Measurements from ENCODE around the gene GRIN1. TPM values are rescaled to one million over a fixed set of nuclear protein-coding genes. Genes with fewer than 3 reads are reported as not detected.

The GRIN1 gene
- total RNA-seq, 1 donor from 2014 or later, result 0.18 TPM

DNA sequence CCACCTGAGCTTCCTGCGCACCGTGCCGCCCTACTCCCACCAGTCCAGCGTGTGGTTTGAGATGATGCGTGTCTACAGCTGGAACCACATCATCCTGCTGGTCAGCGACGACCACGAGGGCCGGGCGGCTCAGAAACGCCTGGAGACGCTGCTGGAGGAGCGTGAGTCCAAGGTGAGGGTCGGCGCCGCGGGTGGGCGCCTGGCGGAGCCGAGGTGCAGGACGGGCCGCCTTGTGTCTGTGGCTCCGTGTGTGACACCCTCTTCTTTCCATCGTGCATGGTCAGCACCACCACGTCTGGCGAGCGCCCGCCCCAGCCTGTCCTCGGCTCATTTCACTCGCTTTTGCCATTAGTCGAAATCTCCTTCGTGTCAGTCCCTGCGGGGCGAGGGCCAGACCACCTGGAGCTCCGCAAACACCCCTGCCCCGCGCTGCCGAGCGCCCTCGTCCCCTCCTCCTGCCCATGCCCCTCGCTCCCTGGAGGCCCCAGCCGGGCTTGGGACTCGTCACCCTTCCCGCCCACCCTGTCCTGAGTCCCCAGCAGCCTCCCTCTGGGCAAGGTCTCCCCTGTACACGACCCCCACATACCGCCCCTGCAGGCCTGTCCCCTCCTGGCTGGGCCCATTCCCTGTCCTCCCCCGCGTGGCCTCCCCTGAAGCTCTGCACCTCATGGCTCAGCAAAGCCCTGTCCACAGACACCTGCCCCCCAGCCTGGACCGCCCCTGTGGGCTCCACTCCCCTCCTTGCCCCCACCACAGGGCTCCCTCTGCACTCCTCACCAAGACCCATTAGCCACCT lies 7.0 kb downstream of the GRIN1 start:
- no peaks in the 10 kb centered on the region for H3K36me3 Mint-ChIP-seq (ENCODE audit: low read depth, unreplicated experiment)
- Histone ChIP-seq H3K4me2 (ENCODE audit: low read length) (no peak overlapping the region), H4K20me1 (ENCODE audit: insufficient read depth, low read length) (no peaks in the 10 kb centered on the region), H2AFZ (ENCODE audit: low read depth, low read length) (no peak overlapping the region), H3K27me3 (ENCODE audit: insufficient read depth, low read length) (peaks cover 11% of the 10 kb centered on the region), H3K36me3 (ENCODE audit: insufficient read depth, low read length) (no peaks in the 10 kb centered on the region), H3K4me1 (ENCODE audit: insufficient read depth, low read length) (no peaks in the 10 kb centered on the region), H3K79me2 (ENCODE audit: insufficient read depth, low read length) (no peaks in the 10 kb centered on the region), H3K9ac (ENCODE audit: low read length) (no peak overlapping the region), H3K27ac (ENCODE audit: low read depth, low read length) (no peak overlapping the region), H3K4me3 (ENCODE audit: insufficient read depth, low read depth, low read length) (no peak overlapping the region), H3K9me3 (ENCODE audit: insufficient read depth, low read depth, low read length) (no peaks in the 10 kb centered on the region)
- peaks cover 45% of the 10 kb centered on the region for H3K27me3 Mint-ChIP-seq (ENCODE audit: low read depth, unreplicated experiment)
- TF ChIP-seq, protein P1, sequence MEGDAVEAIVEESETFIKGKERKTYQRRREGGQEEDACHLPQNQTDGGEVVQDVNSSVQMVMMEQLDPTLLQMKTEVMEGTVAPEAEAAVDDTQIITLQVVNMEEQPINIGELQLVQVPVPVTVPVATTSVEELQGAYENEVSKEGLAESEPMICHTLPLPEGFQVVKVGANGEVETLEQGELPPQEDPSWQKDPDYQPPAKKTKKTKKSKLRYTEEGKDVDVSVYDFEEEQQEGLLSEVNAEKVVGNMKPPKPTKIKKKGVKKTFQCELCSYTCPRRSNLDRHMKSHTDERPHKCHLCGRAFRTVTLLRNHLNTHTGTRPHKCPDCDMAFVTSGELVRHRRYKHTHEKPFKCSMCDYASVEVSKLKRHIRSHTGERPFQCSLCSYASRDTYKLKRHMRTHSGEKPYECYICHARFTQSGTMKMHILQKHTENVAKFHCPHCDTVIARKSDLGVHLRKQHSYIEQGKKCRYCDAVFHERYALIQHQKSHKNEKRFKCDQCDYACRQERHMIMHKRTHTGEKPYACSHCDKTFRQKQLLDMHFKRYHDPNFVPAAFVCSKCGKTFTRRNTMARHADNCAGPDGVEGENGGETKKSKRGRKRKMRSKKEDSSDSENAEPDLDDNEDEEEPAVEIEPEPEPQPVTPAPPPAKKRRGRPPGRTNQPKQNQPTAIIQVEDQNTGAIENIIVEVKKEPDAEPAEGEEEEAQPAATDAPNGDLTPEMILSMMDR (IDR thresholded peaks at IDR 0.05; ENCODE audit: insufficient read depth, low read depth, low read length), result no peak
- no peak for TF ChIP-seq EZH2 (IDR thresholded peaks at IDR 0.05; ENCODE audit: insufficient read depth, low read length)
- no peak overlapping the region for H3K27ac Mint-ChIP-seq (ENCODE audit: unreplicated experiment)
- DNase-seq (ENCODE audit: low read depth) (no peak), FAIRE-seq (no peak)
- no peak overlapping the region for H3K4me3 Mint-ChIP-seq (ENCODE audit: unreplicated experiment)
- H3K9me3 Mint-ChIP-seq (ENCODE audit: unreplicated experiment), result no peaks in the 10 kb centered on the region
- H3K4me1 Mint-ChIP-seq (ENCODE audit: low read depth, unreplicated experiment), result no peaks in the 10 kb centered on the region

DNA sequence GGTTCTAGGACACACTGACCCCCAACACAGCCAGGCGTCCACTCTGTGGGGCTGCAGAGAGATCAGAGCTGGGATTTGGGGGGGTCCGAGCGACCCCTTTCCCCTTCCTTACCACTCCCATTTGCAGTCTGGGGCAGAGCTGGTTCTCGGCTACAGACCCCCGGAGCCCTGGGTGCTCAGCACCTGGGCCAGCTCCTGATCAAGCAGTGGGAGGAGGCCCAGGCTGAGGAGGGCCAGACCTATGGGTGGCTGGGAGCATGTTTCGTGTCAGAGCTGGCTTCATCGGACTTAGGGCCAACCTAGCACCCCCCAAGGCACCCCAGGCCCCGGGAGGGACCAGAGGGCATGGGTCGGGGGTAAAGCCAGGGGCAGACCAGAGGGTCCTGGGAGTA lies 7.6 kb downstream of the GRIN1 start:
- Histone ChIP-seq H2AFZ (ENCODE audit: low read depth, low read length) (no peak overlapping the region), H3K9me3 (ENCODE audit: insufficient read depth, low read depth, low read length) (no peaks in the 10 kb centered on the region), H3K4me2 (ENCODE audit: low read length) (no peak overlapping the region), H3K36me3 (ENCODE audit: insufficient read depth, low read length) (no peaks in the 10 kb centered on the region), H3K4me1 (ENCODE audit: insufficient read depth, low read length) (no peaks in the 10 kb centered on the region), H3K9ac (ENCODE audit: low read length) (no peak overlapping the region), H3K27me3 (ENCODE audit: insufficient read depth, low read length) (peaks cover 7% of the 10 kb centered on the region), H4K20me1 (ENCODE audit: insufficient read depth, low read length) (no peaks in the 10 kb centered on the region), H3K79me2 (ENCODE audit: insufficient read depth, low read length) (no peaks in the 10 kb centered on the region), H3K4me3 (ENCODE audit: insufficient read depth, low read depth, low read length) (no peak overlapping the region), H3K27ac (ENCODE audit: low read depth, low read length) (no peak overlapping the region)
- H3K36me3 Mint-ChIP-seq (ENCODE audit: low read depth, unreplicated experiment), result no peaks in the 10 kb centered on the region
- TF ChIP-seq EZH2 (IDR thresholded peaks at IDR 0.05; ENCODE audit: insufficient read depth, low read length), result no peak
- TF ChIP-seq, protein P1 (IDR thresholded peaks at IDR 0.05; ENCODE audit: insufficient read depth, low read depth, low read length), result no peak
- H3K27me3 Mint-ChIP-seq (ENCODE audit: low read depth, unreplicated experiment), result peaks cover 40% of the 10 kb centered on the region
- no peak overlapping the region for H3K4me3 Mint-ChIP-seq (ENCODE audit: unreplicated experiment)
- FAIRE-seq (no peak), DNase-seq (ENCODE audit: low read depth) (no peak)
- no peaks in the 10 kb centered on the region for H3K9me3 Mint-ChIP-seq (ENCODE audit: unreplicated experiment)
- no peak overlapping the region for H3K27ac Mint-ChIP-seq (ENCODE audit: unreplicated experiment)
- H3K4me1 Mint-ChIP-seq (ENCODE audit: low read depth, unreplicated experiment), result no peaks in the 10 kb centered on the region

All from astrocyte (in vitro differentiated cells and primary cell).